Renal cortical epithelial cell (primary cell): Measurements from ENCODE around the gene MRTFB. TPM values are rescaled to one million over a fixed set of nuclear protein-coding genes. Genes with fewer than 3 reads are reported as not detected.

Experiments used
- DNase-seq: peaks from one replicate; pipeline ENCODE4 v3.0.0-alpha.2; 2011; ENCODE audit warnings: low read depth
- total RNA-seq: library from RNA; depleted of rRNA; stranded (reverse); fragments of >200 nt; gene quantifications from 2 replicates; pipeline ENCODE4 v1.2.3, GENCODE V29; 2014

MRTFB gene
- total RNA-seq, 1 donor from 2014 or later, result 21.9 TPM

DNA sequence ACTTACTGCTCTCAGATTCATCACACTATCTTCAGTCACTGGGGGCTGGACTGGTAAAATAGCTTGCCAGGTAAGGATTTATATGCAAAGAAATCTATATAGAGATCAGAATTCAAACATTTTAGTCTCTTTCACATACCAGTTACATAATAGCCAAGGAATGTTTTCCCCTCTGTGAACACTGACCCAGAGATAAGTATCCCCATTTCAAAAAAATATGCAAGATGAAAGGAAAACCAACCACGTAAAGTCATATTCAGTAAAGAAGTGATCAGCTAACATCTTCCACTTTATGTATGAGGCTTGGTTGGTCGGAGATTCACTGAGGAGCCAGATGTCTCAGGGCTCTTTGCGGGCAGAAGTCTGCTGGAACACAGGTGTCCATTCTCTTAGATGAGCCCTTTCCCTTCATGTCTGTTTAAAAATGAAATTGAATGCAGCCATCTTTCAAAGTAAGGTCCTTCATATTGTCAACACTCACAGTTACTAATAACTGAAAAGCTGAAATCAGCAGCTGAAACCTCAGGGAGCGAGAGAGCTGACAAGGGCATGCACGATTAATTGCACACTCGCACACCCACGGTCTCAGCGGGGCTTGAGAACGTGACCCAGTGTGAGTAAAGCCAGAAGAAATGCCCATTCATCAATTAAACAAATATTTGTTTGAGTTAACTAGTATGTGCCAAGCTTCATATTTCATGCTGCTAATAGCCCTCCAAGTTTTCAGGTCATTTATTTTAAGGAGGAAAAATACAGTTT, 161.2 kb downstream of the MRTFB start:
- peak; percentile 11 for DNase-seq

DNA sequence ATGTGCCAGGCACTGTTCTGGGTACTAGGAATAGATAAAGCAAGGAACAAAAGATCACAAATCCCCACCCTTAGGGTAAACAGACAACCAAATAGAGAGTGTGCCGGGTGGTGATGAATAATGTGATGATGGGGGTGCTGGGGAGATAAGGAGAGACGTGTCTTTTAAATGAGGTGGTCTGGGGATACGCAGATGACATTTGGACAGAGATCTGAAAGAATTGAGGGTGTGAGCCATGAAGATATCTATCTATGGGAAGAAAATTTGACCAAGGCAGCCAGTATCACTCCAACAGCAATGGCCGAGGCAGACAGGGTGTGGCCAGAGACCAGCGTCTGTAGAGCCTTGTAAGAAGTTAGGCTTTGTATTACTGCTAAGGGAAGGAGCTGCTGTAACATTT, 165.3 kb downstream of the MRTFB start:
- DNase-seq, result no peak

DNA sequence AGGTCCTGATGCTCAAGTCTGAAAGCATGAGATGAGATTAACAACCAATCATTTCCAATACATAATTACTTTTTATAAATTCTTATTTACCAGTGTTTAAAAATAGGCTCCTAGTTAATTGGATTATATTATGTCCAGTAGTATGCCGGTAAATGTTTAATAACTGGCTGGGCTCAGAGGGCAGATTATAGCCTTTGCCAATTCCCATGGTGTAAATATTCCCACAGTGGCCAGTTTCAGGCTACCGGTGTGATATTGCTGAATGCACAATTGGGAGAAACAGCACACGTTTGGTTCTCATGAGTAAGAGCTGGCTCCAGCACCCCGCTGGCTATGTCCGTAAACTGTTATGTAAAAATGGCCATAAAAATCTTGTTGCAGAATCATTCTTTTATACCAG, 167.6 kb downstream of the MRTFB start:
- no peak for DNase-seq

DNA sequence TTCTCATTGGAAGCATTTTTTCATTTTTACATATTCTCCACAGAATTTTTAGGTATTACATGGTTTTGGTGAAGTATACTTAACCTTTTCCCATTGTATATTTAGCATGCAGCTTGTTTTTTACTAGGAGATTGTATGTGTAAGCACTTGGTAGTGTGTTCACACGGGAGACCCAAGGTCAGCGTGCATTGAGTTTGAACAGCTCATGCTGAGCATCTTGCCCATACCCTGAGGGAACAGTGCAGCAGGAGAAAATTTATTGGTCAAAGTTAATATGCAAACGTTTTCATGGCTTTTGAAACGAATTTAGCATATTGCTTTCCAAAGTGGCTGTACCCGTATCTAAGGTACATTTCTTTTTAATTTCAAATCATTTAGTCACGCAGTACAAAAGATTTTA, 168.7 kb downstream of the MRTFB start:
- peak; percentile 19 for DNase-seq

DNA sequence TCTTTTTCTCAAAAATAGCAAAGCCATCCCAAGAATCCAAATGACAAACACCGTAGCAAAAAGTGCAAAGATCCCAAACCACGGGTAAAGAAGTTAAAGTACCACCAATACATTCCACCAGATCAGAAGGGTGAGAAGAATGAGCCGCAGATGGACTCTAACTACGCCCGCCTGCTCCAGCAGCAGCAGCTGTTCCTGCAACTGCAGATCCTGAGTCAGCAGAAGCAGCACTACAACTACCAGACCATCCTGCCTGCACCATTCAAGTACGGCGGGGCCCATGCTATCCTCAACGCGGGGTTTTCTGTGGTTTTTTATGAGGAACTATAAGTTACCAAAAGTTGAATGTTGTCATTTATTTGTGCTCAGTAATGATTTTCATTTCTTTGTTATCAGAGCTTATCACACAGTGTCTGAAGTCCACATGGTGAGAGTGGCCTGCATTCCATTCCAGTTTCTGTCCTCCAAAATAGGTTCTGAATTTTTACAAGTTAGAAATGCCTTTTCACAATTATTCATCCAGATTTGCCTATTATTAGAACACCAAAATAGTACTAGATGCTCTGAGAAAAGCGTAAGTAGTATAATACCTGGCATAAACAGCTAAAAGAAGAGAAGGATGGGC, 169.2 kb downstream of the MRTFB start:
- peak; percentile 21 for DNase-seq

DNA sequence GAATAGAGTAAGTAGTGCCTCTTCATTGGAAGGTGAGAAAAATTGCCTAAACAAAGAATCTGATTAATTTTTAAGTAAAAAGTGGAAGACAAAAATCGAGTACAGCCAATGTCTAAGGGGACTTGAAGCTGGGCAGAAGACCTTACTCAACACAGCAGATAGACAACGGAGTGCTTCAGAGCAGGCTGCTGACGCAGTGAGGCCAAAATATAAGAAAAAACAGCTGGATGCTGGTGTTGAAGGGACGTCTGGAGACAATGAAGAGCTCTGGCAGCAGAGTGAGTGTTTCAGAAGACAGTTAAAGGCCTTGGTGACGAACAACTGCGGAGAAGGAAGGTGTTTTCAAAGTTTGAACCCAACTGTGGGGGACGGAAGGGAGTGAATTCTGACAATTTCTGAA, 169.8 kb downstream of the MRTFB start:
- no peak for DNase-seq

DNA sequence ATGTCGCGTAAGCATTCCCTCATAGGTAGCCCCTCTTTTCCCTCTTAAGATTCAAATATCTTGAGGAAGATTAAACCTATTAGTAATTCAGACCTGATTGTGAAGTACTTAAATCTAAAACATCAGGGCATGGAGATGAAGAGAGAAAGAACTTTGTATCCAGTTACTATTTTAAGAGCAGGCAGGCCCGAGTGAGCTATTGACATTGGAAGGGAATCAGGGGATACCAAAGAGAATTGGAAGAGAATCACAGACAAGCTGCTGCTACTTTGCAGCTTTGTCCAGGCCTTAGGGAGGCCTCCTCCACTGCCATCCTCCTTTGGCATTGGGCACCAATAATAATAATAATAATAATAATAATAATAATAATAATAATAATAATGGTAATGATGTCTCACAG, 170.5 kb downstream of the MRTFB start:
- DNase-seq, result no peak

DNA sequence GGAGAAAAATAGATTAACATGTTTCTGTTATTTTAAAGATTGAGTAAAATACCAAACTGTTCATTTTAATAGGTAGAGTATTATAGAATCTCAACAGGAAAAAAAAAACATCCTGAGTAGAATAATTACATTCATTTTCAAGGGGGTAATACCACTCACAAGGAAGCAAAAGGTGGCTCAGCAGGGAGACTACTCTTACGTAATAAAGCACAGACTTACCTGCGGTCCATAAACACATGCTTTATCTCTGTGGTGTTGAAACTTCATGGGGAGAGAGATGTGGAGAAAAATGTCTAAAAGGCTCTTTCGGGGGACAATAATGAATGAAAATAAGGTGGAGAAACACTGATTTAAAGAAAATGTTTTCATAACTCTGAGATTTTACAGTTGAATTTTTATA, 171.7 kb downstream of the MRTFB start:
- no peak for DNase-seq

DNA sequence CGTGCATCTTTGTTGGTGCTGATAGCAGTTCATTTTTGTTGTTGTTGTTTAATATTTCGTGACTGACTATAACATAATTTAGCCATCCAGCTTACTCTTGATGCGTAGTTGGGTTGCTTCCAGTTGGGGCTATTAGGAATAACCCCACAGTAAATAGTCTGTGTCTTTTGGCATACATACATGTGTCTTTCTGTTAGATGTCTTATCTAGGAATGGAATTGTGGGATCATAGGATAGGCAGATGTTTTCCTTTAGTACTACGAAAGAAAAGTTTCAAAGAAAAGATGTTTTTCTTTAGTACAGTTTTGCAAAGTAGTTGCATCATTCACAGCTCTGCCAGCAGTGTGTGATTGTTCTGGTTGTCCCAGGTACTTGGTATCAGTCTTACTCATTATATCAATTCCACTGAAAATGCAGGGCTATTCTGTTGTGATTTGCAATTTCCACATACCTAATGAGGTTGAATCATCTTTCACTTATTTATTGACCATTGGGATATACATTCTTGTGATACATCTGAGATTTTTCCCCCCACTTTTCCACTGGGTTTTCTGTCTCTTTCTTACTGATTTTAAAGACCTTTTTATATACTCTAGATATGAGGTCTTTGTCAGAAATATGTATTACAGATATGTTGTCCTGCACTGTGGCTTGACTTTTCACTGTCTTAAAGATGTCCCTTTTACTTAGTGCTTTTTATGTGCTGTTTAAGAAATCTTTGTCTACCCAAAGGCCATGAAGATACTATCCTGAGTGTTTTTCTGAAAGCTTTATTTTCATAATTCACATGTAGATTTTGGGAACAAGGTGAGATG, 173.3 kb downstream of the MRTFB start:
- DNase-seq, result peak; percentile 23

DNA sequence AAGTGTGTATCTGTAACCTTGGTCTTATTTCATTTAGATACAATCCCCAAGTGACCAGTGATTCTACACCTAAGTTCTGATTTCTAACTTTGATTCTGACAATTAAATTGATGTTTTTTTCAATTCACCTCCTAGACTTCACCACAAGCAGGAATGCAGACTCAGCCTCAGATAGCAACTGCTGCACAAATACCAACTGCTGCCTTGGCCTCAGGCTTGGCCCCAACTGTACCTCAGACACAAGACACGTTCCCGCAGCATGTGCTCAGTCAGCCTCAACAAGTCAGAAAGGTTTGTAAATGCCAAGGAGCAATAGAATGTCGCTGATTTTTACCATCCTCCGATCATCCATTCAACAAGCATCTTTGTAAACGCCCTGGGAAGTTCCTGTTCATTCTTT, 177.7 kb downstream of the MRTFB start:
- peak; percentile 1 for DNase-seq

DNA sequence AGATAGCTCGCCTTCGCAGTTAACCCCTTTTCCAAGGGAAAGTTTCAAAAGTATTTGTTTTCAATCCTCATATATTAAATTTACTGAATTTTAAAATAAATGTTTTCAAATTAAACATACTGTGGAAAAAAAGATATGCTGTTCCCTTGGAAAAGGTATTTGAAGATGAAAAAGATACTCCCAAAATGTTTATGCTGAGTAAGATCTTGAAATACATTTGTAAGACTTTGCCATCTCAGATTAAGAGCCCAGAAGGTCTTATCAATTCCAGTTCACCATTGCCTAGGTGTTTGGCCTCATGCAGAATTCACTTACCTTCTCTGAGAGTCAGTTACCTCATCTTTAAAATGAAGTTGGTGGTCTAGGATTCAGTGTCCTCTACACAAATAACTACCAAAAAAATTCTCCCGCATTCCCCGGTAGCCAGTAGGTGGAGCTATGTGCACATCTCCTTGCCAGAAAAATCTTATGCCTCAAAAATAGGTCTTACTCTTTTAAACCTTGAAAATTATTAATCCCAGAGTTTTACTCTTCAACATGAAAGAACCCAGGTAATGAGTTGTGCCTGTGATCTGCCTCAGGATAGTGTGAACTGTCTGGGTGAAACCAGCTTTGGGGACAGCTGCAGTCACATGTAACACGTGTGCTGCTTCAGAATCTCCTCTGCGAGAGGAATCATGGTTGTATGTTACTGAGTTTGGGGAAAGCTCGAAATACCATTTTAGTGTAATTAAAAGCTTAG, 178.3 kb downstream of the MRTFB start:
- DNase-seq, result peak; percentile 34

DNA sequence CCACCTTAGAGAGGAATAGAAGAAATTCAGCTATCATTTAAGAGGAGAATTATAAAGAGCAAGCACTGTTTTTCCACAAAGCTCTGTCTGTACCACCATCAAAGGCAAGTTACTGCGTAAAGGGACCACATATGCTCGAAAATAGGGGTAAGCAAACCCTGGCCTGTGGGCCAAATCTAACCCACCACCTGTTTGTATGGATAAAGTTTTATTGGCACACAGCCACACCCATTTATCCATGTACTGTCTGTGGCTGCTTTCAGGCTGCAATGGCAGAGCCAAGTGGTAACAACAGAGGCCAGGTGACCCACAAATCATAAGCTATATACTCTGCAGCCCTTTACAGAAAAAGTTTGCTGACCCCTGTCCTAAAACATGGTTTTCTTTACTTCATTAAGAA, 180.3 kb downstream of the MRTFB start:
- no peak for DNase-seq

DNA sequence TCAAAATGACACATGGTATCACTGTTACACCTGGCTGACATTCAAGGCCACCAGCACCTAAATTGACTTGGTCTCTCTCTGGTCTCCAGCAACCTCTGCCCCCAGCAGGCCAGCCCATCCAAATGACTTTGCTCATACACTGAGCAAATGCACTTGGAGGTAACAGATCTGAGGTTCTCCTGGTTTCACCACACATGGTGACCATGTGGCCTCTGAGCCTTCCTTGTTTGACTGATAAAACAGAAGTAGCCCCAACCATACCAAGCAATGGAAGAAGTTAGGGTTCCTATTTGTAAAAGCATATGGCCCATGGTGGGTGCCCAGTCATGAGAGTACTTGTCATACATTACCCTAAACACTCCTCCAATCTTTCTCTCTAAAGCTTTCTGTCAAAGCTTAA, 181.7 kb downstream of the MRTFB start:
- no peak for DNase-seq

DNA sequence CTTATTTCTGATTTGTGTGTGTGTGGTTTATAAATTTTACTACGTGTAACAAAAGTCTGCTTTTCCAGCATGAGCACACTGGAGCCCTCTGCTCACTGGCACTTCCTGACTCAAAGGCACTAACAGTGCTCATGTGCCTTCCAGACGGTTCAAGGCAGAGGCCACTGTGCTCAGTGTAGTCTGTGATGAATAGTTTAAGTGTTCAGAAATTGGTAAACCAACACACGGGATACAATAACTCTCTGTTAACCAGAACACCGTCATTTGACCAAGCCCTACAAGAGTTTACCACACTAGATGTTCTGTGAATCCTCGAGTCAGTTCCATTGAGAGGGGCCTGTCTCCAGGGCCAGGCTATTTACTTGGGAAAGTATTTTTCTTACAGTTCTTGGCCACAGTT, 191.9 kb downstream of the MRTFB start:
- DNase-seq, result no peak

DNA sequence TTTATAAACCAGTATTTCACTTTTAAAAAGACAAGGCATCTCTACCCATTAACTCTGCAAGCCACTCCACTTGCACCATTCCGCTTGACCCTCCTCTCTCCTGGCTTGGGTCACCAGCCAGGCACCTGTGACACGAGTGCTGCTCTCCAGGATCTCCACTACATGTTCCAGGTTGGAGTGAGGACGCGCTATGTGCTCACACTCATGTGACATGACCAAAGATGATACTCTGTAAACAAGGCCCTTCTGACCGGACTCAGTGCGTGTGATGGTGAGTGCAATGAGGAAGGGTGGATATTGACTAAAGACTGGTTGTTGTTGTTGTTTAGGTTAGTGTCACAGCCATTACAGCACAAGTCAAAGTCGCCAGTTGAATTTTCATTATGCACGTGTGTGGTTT, 192.7 kb downstream of the MRTFB start:
- no peak for DNase-seq

DNA sequence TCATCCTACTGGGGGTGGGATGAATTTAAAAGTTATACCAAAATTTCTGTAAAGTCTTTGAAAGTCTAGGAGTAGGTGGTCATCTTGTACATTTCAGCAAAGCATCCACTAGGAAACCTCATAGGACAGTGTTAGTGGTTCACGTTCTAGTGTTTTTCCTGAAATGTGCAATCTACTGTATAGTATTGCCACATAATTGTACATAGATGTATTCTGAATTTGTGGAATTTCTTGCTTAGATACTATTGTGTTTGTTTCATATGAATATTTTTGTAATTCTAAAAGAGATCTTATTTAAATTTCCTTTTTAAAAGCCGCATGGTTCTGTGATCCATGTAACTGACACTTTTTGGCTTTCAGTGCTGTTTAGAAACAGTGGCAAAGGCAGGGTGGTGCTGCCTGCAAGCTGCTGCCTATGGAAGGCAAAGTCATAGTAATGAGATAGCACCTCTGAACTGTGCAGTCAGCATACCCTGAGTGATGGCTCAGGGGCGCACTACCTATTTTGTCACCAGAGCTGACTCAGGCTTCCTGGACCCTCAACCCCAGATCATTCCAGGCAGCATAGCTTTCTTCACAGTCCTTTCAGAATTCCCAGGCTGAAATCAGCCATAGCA, 193.3 kb downstream of the MRTFB start:
- no peak for DNase-seq

DNA sequence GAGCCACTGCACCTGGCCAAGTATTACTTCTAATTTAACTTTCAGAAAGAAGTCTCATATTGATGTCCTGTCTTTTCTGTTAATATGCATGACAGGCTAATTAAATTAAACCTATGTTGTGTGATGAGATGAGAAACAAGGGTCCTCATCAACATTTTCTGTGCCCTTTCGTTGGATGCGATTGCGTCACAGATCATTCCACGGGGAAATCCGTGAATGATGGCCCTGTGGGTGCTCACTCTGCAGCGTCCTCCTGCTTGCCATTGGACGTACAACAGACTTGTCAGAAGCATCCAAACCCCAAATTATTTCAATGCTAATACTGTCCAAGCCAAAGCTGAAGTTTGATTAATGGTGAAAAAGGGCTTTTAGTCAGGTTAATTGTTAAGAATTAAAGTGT, 197.0 kb downstream of the MRTFB start:
- DNase-seq, result no peak

DNA sequence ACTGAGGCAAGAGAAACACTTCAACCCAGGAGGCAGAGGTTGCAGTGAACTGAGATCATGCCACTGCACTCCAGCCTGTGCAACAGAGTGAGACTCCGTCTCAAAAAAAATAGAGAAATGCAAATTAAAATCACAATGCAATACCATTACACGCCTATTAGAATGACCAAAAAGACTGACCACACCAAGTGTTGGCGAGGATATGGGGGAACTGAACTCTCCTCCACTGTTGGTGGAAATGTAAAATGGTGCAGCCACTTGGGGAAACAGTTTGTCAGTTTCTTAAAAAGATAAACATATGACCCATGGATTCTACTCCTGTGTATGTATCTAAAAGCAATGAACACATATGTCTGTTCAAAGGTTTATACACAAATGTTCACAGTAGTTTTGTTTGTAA, 204.8 kb downstream of the MRTFB start:
- no peak for DNase-seq

DNA sequence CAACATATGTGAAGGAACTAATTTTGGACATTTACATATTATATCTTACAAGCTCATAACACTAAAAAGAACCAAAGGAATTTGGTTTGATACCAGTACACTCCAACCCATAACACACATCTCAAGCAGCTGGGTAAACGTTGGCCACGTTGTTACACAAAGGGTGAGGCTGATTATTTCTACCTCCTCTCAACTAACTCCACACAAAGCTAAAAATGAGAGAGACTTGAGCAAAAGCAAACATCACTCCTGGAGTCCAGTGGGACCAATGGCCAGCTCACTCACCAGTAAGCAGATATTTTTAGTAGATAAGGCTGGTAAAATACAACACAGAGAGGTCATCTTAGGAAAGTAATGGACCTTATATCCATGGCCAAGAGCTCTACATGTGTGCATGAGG, 207.6 kb downstream of the MRTFB start:
- no peak for DNase-seq

DNA sequence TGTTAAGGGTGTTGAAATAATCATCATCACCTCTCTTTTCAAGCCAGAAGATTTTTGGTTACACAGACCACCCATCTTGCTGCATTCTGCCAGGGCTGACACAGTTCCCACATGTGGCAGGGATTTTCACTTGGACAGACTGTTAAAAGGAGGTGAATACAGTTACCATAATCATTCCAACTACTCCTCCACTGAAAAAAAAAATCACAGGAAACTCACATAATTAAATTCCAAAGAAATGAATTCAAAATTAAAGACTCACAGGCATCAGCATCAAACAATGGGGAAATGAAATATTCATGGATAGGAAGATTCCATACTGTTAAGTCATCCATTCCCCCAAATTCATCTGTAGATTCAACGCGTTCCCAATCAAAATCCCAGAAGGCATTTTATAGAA, 209.4 kb downstream of the MRTFB start:
- no peak for DNase-seq

DNA sequence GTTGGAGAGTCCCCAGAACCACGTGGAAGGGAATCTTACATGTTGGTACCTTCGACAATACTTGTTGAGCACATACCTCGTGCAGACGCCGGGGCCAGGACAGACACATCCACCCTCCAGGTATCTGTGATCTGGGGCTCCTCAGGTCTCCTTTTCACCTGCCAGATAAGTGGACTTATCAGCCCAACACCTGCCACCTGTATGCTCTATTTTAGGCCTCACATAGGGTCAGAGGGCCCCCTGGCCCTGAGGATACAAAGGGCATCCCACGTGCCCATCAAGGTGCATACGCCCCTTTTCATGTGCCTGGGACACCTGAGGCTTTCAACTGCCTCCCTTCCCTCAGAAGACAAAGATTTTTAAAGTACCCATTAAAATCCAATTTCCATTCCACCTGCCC, 212.7 kb downstream of the MRTFB start:
- no peak for DNase-seq

DNA sequence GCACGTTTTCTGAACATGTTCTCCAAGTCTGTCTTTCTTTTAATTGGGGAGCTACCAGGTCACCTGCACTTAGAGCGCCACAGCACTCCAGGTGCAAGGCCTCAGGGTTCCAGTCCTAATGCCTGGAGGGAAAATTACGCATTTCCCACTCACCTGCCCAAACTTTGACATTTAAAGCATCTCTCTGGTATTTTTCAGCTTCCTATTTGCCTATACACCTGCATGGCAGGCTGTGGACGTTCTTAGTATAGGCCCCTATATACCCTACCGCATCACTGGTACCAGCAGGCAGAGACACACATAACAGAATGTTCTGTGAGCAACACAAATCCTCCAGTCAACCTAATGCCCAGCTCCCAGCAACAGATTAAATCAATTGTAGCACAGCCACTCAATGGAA, 213.3 kb downstream of the MRTFB start:
- DNase-seq, result no peak
